Measurements from ENCODE around the gene SMYD4.

- TF ChIP-seq CTCF (conservative IDR thresholded peaks at IDR 0.05; ENCODE audit: low read depth, low read length) (no peak), EZH2 (IDR thresholded peaks at IDR 0.05; ENCODE audit: low read length, unreplicated experiment) (no peak), EZH2phosphoT487 (IDR thresholded peaks at IDR 0.05; ENCODE audit: borderline replicate concordance, low read length) (no peak)
Measured at GRCh38 chr17:1754430-1755112, 75.1 kb downstream of the SMYD4 start.

All from PC-3 (cell line).